HEK293 (cell line): ENCODE measurements around the gene CRNKL1.

Experiments
- ZNF473 ChIP-seq: fragments of 450-650 bp; formaldehyde crosslinking; IDR thresholded peaks from 2 replicates; pipeline ENCODE4 v1.5.1; 2017; ENCODE audit warnings: missing biosample characterization, missing genetic modification characterization
- TF ChIP-seq, protein P1 (sequence below): fragments of 450-650 bp; formaldehyde crosslinking; IDR thresholded peaks from 2 replicates; pipeline ENCODE4 v1.5.1; 2016; ENCODE audit warnings: missing biosample characterization, missing genetic modification characterization

DNA sequence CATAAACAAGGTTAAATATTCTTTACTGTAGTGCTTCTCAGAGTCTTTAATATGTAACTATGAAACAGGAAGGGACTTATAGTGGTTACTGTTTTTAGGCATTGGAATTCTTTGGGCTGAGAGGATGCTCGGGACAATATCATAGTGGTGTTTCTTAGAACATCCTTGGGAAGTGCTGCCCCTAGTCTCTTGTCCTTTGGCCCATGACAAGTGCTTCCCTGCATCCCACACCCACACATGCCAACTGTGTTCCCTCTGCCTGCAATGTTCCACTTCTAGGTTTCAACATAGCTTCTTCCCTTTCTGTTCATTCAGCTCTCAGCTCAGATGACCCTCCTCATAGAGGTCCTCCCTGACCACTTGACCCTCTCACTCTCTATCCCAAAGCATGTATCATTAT, 37.7 kb upstream of the CRNKL1 start:
- TF ChIP-seq, protein P1, sequence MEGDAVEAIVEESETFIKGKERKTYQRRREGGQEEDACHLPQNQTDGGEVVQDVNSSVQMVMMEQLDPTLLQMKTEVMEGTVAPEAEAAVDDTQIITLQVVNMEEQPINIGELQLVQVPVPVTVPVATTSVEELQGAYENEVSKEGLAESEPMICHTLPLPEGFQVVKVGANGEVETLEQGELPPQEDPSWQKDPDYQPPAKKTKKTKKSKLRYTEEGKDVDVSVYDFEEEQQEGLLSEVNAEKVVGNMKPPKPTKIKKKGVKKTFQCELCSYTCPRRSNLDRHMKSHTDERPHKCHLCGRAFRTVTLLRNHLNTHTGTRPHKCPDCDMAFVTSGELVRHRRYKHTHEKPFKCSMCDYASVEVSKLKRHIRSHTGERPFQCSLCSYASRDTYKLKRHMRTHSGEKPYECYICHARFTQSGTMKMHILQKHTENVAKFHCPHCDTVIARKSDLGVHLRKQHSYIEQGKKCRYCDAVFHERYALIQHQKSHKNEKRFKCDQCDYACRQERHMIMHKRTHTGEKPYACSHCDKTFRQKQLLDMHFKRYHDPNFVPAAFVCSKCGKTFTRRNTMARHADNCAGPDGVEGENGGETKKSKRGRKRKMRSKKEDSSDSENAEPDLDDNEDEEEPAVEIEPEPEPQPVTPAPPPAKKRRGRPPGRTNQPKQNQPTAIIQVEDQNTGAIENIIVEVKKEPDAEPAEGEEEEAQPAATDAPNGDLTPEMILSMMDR (tag by site-specific recombination) = no peak
- TF ChIP-seq ZNF473 (tag by site-specific recombination) = no peak
